SK-N-MC (cell line): ENCODE data around the gene ADCYAP1R1.

Source experiments
- EZH2 ChIP-seq: fragments of 200-600 bp; sonication (generic); IDR thresholded peaks from one replicate; pipeline ENCODE4 v1.6.1; 2017; ENCODE audit warnings: antibody characterized with exemption
- FOXP2 ChIP-seq: optimal IDR thresholded peaks from 2 replicates; pipeline ENCODE3; 2011; ENCODE audit warnings: mild to moderate bottlenecking, moderate library complexity; ENCODE audit not compliant: insufficient read depth; ENCODE audit errors: extremely low read length, control extremely low read depth
- POLR2AphosphoS5 ChIP-seq: IDR thresholded peaks from 2 replicates; pipeline ENCODE4 v1.6.1; 2012; ENCODE audit warnings: mild to moderate bottlenecking, low read depth, low read length, borderline replicate concordance

GRCh38 chr7:31067491-31067890, 15.4 kb downstream of the ADCYAP1R1 start:
- TF ChIP-seq EZH2 (no peak), POLR2AphosphoS5 (no peak), FOXP2 (no peak)
